B cell (primary cell): ENCODE measurements around the gene CD109. TPM values are rescaled to one million over a fixed set of nuclear protein-coding genes. Genes with fewer than 3 reads are reported as not detected.

Source experiments
- ATAC-seq: fragments of 200-7000 bp; cut with Tn5 transposase; one replicate; pipeline ENCODE4 v1.10.0; 2021; ENCODE audit warnings: low read depth, mild to moderate bottlenecking, moderate number of reproducible peaks, moderate library complexity
- CTCF ChIA-PET: fragments of 350-600 bp; sonication (Branson Sonifier 250); formaldehyde crosslinking; loops from one replicate; lab custom pipeline; 2021; ENCODE audit warnings: antibody characterized with exemption, inconsistent platforms; lab: Charles Lee
- POLR2A ChIA-PET: fragments of 350-600 bp; sonication (Branson Sonifier 250); formaldehyde crosslinking; loops from one replicate; lab custom pipeline; 2021; ENCODE audit warnings: antibody characterized with exemption; lab: Charles Lee
- DNase-seq: peaks from one replicate; pipeline ENCODE4 v3.0.0; 2013
- H2AFZ ChIP-seq: 2 replicates; pipeline ENCODE4 v1.6.1; 2012; ENCODE audit warnings: mild to moderate bottlenecking, low read depth, low read length; ENCODE audit not compliant: insufficient read depth, poor library complexity, severe bottlenecking
- H3K27ac ChIP-seq, 2 donors: 1 replicate in 1 of 2; 2 replicates in 1 of 2; pipeline ENCODE4 v1.5.1; 2012 to 2013; ENCODE audit warnings: low read length in 2 of 2, mild to moderate bottlenecking in 2 of 2, moderate library complexity in 1 of 2
- H3K27me3 ChIP-seq, 4 experiments: fragments of 200-600 bp in 1 of 4; sonication (generic) in 1 of 4; replicated peaks in 1 of 4; 1 replicate in 2 of 4; 2 replicates in 2 of 4; pipeline versions ENCODE4 v1.6.1 to v1.7.0; 2013 to 2016; ENCODE audit warnings: low read length in 3 of 4, mild to moderate bottlenecking in 2 of 4, mixed read lengths in 1 of 4, moderate library complexity in 1 of 4; ENCODE audit not compliant: insufficient read depth in 4 of 4, control insufficient read depth in 3 of 4; ENCODE audit errors: control extremely low read depth in 1 of 4
- H3K36me3 ChIP-seq, 2 experiments: replicated peaks in 1 of 2; 1 replicate in 1 of 2; 2 replicates in 1 of 2; pipeline versions ENCODE4 v1.6.1 to v1.7.1; 2013; ENCODE audit warnings: low read length in 1 of 2; ENCODE audit not compliant: insufficient read depth in 2 of 2, control insufficient read depth in 1 of 2; ENCODE audit errors: control extremely low read depth in 1 of 2, extremely low read depth in 1 of 2
- H3K4me1 ChIP-seq, 2 donors: fragments of 200-600 bp in 1 of 2; sonication (generic) in 1 of 2; 1 replicate in 1 of 2; 2 replicates in 1 of 2; pipeline versions ENCODE4 v1.5.1 to v1.6.1; 2013 to 2017; ENCODE audit warnings: low read length in 2 of 2; ENCODE audit not compliant: control insufficient read depth in 2 of 2, insufficient read depth in 2 of 2
- H3K4me2 ChIP-seq: replicated peaks from 2 replicates; pipeline ENCODE3; 2012; ENCODE audit warnings: mild to moderate bottlenecking, low read depth, low read length; ENCODE audit not compliant: poor library complexity, severe bottlenecking
- H3K4me3 ChIP-seq, 5 experiments: fragments of 200-600 bp in 1 of 5; sonication (generic) in 1 of 5; 1 replicate in 3 of 5; 2 replicates in 2 of 5; pipeline versions ENCODE4 v1.5.1 to v1.7.0; 2011 to 2016; ENCODE audit warnings: low read length in 4 of 5, mild to moderate bottlenecking in 4 of 5, low read depth in 2 of 5, control low read depth in 1 of 5, moderate library complexity in 1 of 5; ENCODE audit not compliant: insufficient read depth in 1 of 5; ENCODE audit errors: control extremely low read depth in 1 of 5, extremely low read depth in 1 of 5
- H3K79me2 ChIP-seq: fragments of 200-600 bp; sonication (generic); one replicate; pipeline ENCODE4 v1.6.0; 2016; ENCODE audit warnings: low read length; ENCODE audit not compliant: control insufficient read depth, insufficient read depth
- H3K9ac ChIP-seq: fragments of 200-600 bp; sonication (generic); 2 replicates; pipeline ENCODE4 v1.6.1; 2017; ENCODE audit warnings: mild to moderate bottlenecking, low read length, moderate library complexity
- H3K9me3 ChIP-seq, 3 donors: one replicate each; pipeline versions ENCODE4 v1.6.1 to v1.7.1; 2013; ENCODE audit warnings: low read length in 2 of 3; ENCODE audit not compliant: control insufficient read depth in 2 of 3, insufficient read depth in 1 of 3; ENCODE audit errors: control extremely low read depth in 1 of 3
- H4K20me1 ChIP-seq: 2 replicates; pipeline ENCODE4 v1.6.0; 2012; ENCODE audit warnings: mild to moderate bottlenecking, low read length; ENCODE audit not compliant: insufficient read depth, control insufficient read depth, poor library complexity, severe bottlenecking
- H3K27ac Mint-ChIP-seq: one replicate; pipeline ENCODE4 v1.8.0; 2021; ENCODE audit warnings: mixed read lengths
- H3K27me3 Mint-ChIP-seq: one replicate; pipeline ENCODE4 v1.8.0; 2021; ENCODE audit warnings: mixed read lengths
- H3K4me1 Mint-ChIP-seq: one replicate; pipeline ENCODE4 v1.8.0; 2021; ENCODE audit warnings: mixed read lengths
- H3K4me3 Mint-ChIP-seq: one replicate; pipeline ENCODE4 v1.8.0; 2021; ENCODE audit warnings: mixed read lengths
- H3K9me3 Mint-ChIP-seq: one replicate; pipeline ENCODE4 v1.8.0; 2022; ENCODE audit warnings: mixed read lengths; ENCODE audit not compliant: insufficient read depth
- EZH2 ChIP-seq: IDR thresholded peaks from 2 replicates; pipeline ENCODE4 v1.6.1; 2012; ENCODE audit warnings: borderline replicate concordance, low read depth, mild to moderate bottlenecking, moderate library complexity, low read length; ENCODE audit not compliant: insufficient read depth, poor library complexity, severe bottlenecking
- WGBS: methylation state at CpG from one replicate; pipeline ENCODE4 v1.1.5; 2013; ENCODE audit warnings: missing lambda C conversion rate; ENCODE audit not compliant: insufficient coverage; 5-methylcytosine and 5-hydroxymethylcytosine counted together
- intact Hi-C: fragments of 100-400 bp; cut with micrococcal nuclease; formaldehyde crosslinking; loops from one replicate; pipeline ENCODE4 v1.10.0; 2022
- polyA plus RNA-seq: library from polyadenylated mRNA; depleted of rRNA; stranded (reverse); fragments of >200 nt; gene quantifications from 2 replicates; pipeline ENCODE4 v1.2.3, GENCODE V29; 2012
- total RNA-seq, 2 donors: library from RNA; stranded (reverse); fragments of 120-200 nt in 1 of 2; gene quantifications; 1 replicate in 1 of 2; 2 replicates in 1 of 2; pipeline versions ENCODE4 v1.2.3 to v1.2.4, GENCODE V29; 2013 to 2022
- TF ChIP-seq, protein P1 (sequence below): fragments of 200-600 bp; IDR thresholded peaks from one replicate; pipeline ENCODE4 v1.8.0; 2022; ENCODE audit warnings: antibody characterized with exemption, mild to moderate bottlenecking

The CD109 gene
- total and polyA plus RNA-seq, 2 donors (not counting 1 experiment from before 2014, with no cell fraction given): 0.15 TPM; not detected in 1

- Mint-ChIP-seq H3K9me3 (no peaks in the 10 kb centered on the region), H3K4me1 (no peaks in the 10 kb centered on the region), H3K27ac (no peak overlapping the region), H3K27me3 (peaks cover 28% of the 10 kb centered on the region), H3K4me3 (no peak overlapping the region)
- POLR2A ChIA-PET: no interaction called here
- H3K9me3 ChIP-seq: no peaks in the 10 kb centered on the region
- TF ChIP-seq, protein P1, sequence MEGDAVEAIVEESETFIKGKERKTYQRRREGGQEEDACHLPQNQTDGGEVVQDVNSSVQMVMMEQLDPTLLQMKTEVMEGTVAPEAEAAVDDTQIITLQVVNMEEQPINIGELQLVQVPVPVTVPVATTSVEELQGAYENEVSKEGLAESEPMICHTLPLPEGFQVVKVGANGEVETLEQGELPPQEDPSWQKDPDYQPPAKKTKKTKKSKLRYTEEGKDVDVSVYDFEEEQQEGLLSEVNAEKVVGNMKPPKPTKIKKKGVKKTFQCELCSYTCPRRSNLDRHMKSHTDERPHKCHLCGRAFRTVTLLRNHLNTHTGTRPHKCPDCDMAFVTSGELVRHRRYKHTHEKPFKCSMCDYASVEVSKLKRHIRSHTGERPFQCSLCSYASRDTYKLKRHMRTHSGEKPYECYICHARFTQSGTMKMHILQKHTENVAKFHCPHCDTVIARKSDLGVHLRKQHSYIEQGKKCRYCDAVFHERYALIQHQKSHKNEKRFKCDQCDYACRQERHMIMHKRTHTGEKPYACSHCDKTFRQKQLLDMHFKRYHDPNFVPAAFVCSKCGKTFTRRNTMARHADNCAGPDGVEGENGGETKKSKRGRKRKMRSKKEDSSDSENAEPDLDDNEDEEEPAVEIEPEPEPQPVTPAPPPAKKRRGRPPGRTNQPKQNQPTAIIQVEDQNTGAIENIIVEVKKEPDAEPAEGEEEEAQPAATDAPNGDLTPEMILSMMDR: no peak
- TF ChIP-seq EZH2: no peak
- no peak overlapping the region for H3K4me3 ChIP-seq
- H3K4me1 ChIP-seq: no peaks in the 10 kb centered on the region
- CTCF ChIA-PET: interaction anchor here (3.2 kb wide), 1 partner anchor 10 kb away, joined by 16 read pairs; no protein-coding TSS in a partner anchor
- DNase-seq: no peak
- H3K79me2 ChIP-seq: no peaks in the 10 kb centered on the region
- no peaks in the 10 kb centered on the region for H3K27me3 ChIP-seq
- intact Hi-C loops: no loop called here
- H3K9ac ChIP-seq: no peak overlapping the region
- no peaks in the 10 kb centered on the region for H4K20me1 ChIP-seq
- no peak overlapping the region for H3K4me2 ChIP-seq
- WGBS: 83% methylated on average over 1 of the region's 3 CpGs
- H2AFZ ChIP-seq: no peak overlapping the region
- H3K36me3 ChIP-seq: no peaks in the 10 kb centered on the region
- no peak overlapping the region for H3K27ac ChIP-seq
- ATAC-seq: no peak
Observed at GRCh38 chr6:73665686-73666319, 30.2 kb upstream of the CD109 start.

DNA sequence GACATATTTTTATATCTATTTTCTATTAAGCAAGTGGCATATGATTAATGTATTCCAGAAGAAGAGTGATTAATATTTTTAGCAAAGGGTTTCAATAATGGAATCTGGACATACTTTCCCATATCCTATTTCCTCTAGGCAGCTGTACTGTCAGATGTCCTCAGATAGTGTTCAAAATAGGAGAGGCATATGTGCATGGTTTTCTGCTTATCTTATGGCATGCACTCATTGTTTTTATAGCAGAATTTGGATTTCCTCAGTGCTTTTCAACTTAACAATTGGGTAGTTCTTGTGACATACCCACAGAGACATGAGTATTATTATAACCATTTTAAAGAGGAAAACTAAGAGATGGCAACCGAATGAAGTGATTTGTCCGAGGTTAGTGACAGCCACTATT is 29.6 kb upstream of the CD109 start:
- TF ChIP-seq, protein P1: no peak
- no peaks in the 10 kb centered on the region for H3K4me1 ChIP-seq
- peaks cover 30% of the 10 kb centered on the region for H3K27me3 Mint-ChIP-seq
- no peaks in the 10 kb centered on the region for H3K9me3 Mint-ChIP-seq
- H3K27ac Mint-ChIP-seq: no peak overlapping the region
- no peaks in the 10 kb centered on the region for H3K36me3 ChIP-seq
- CTCF ChIA-PET: interaction anchor here (3.2 kb wide), 1 partner anchor 10 kb away, joined by 16 read pairs; no protein-coding TSS in a partner anchor
- intact Hi-C loops: no loop called here
- DNase-seq: no peak
- H3K4me2 ChIP-seq: no peak overlapping the region
- no peaks in the 10 kb centered on the region for H3K4me1 Mint-ChIP-seq
- H3K4me3 ChIP-seq: no peak overlapping the region
- no CpG with 5 or more reads among the region's 2 CpGs for WGBS
- no peak overlapping the region for H3K4me3 Mint-ChIP-seq
- H3K27ac ChIP-seq: no peak overlapping the region
- POLR2A ChIA-PET: no interaction called here
- ATAC-seq: no peak
- no peaks in the 10 kb centered on the region for H3K9me3 ChIP-seq
- no peak overlapping the region for H2AFZ ChIP-seq
- H4K20me1 ChIP-seq: no peaks in the 10 kb centered on the region
- no peaks in the 10 kb centered on the region for H3K27me3 ChIP-seq
- no peak overlapping the region for H3K9ac ChIP-seq
- H3K79me2 ChIP-seq: no peaks in the 10 kb centered on the region
